MCF 10A (cell line): ENCODE results near the gene G6PC1. TPM values are rescaled to one million over a fixed set of nuclear protein-coding genes. Genes with fewer than 3 reads are reported as not detected.
"Not testable (repeated sequence)": the region's sequence is repeated elsewhere in the genome, so short reads cannot be mapped to it uniquely, and the experiment has no call there.

Experiments
- BruUV-seq: library from RNA; stranded (reverse); fragments of 400-500 nt; replicated peaks from 2 replicates; lab custom pipeline; 2021; lab: Mats Ljungman, UMichigan
- CTCF ChIA-PET: fragments of 300-600 bp; sonication (Branson Sonifier 250); formaldehyde crosslinking; extraction: SDS; loops from one replicate; lab custom pipeline; 2021; ENCODE audit warnings: antibody characterized with exemption, inconsistent platforms; lab: Yijun Ruan, JAX
- POLR2A ChIA-PET: fragments of 300-600, 350-650 bp; sonication (Branson Sonifier 250); formaldehyde crosslinking; extraction: SDS; loops from one replicate; lab custom pipeline; 2020; ENCODE audit warnings: antibody characterized with exemption, inconsistent platforms; lab: Yijun Ruan, JAX
- DNase-seq: peaks from one replicate; pipeline ENCODE4 v3.0.0-alpha.2; 2018; ENCODE audit not compliant: unreplicated experiment
- H3K27ac Mint-ChIP-seq: one replicate; pipeline ENCODE4 v1.8.0; 2022; ENCODE audit warnings: mild to moderate bottlenecking, low read depth, mixed read lengths; ENCODE audit not compliant: unreplicated experiment
- H3K27me3 Mint-ChIP-seq: one replicate; pipeline ENCODE4 v1.8.0; 2022; ENCODE audit warnings: mixed read lengths; ENCODE audit not compliant: insufficient read depth, unreplicated experiment
- H3K36me3 Mint-ChIP-seq: one replicate; pipeline ENCODE4 v1.8.0; 2022; ENCODE audit warnings: mild to moderate bottlenecking, moderate library complexity, mixed read lengths; ENCODE audit not compliant: insufficient read depth, unreplicated experiment
- H3K4me1 Mint-ChIP-seq: one replicate; pipeline ENCODE4 v1.8.0; 2022; ENCODE audit warnings: mixed read lengths; ENCODE audit not compliant: insufficient read depth, unreplicated experiment
- H3K4me3 Mint-ChIP-seq: one replicate; pipeline ENCODE4 v1.8.0; 2022; ENCODE audit warnings: mild to moderate bottlenecking, moderate library complexity, mixed read lengths; ENCODE audit not compliant: unreplicated experiment
- H3K9me3 Mint-ChIP-seq: one replicate; pipeline ENCODE4 v1.8.0; 2022; ENCODE audit warnings: mixed read lengths; ENCODE audit not compliant: unreplicated experiment
- CTCF ChIP-seq: fragments of 200-600 bp; IDR thresholded peaks from one replicate; pipeline ENCODE4 v1.8.0; 2022; ENCODE audit warnings: antibody characterized with exemption, mild to moderate bottlenecking; ENCODE audit not compliant: unreplicated experiment
- intact Hi-C: fragments of 100-400 bp; cut with micrococcal nuclease; formaldehyde crosslinking; loops from 2 replicates; pipeline ENCODE4 v1.14.1; 2022
- total RNA-seq: library from RNA; stranded (reverse); gene quantifications from 2 replicates; pipeline ENCODE4 v1.2.3, GENCODE V29; 2022

G6PC1 gene
- total RNA-seq, 1 experiment from 2014 or later: not detected

DNA sequence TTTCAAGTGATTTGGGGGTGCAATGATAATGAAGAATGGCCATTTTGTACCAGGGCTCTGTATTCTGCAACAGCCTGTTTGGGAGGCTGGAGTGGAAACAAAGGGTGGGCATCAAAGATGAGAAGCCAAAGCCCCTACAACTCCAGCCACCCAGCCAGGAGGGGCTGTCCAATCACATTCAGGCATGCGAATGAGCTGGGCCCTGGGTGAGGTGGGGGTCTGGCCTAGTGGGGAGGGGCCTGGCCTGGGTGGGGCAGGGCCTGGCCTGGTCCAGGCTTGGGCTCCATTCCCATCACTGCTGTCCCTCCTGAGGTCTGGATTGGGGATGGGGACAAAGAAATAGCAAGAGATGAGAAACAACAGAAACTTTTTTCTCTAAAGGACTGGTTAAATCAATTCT, 43.2 kb upstream of the G6PC1 start:
- TF ChIP-seq CTCF: no peak
- intact Hi-C loops: no loop called here
- no peak for DNase-seq

GRCh38 chr17:42865638-42866094, 34.9 kb upstream of the G6PC1 start:
- Mint-ChIP-seq H3K4me3 (no peak overlapping the region), H3K27ac (no peak overlapping the region), H3K27me3 (peaks cover 43% of the 10 kb centered on the region), H3K36me3 (no peaks in the 10 kb centered on the region), H3K9me3 (peaks cover 10% of the 10 kb centered on the region), H3K4me1 (no peaks in the 10 kb centered on the region)
- intact Hi-C loops: no loop called here
- BruUV-seq: no TSS peak
- POLR2A ChIA-PET: no interaction called here
- no peak for DNase-seq
- no peak for TF ChIP-seq CTCF
- CTCF ChIA-PET: interaction anchor here (0.7 kb wide), 1 partner anchor 589 kb away, joined by 3 read pairs; no protein-coding TSS in a partner anchor

More for the DNA sequence above, 43.2 kb upstream of the G6PC1 start:
- Mint-ChIP-seq H3K27me3 (peaks cover 47% of the 10 kb centered on the region), H3K36me3 (no peaks in the 10 kb centered on the region), H3K27ac (no peak overlapping the region), H3K4me3 (no peak overlapping the region), H3K4me1 (no peaks in the 10 kb centered on the region), H3K9me3 (no peaks in the 10 kb centered on the region)
- ChIA-PET CTCF (no interaction called here), POLR2A (no interaction called here)
- BruUV-seq: no TSS peak

- POLR2A ChIA-PET: no interaction called here
- CTCF ChIA-PET: interaction anchor here (0.7 kb wide), 1 partner anchor 589 kb away, joined by 3 read pairs; no protein-coding TSS in a partner anchor
- H3K4me3 Mint-ChIP-seq: no peak overlapping the region
- no TSS peak for BruUV-seq
- no peaks in the 10 kb centered on the region for H3K4me1 Mint-ChIP-seq
- H3K9me3 Mint-ChIP-seq: peaks cover 12% of the 10 kb centered on the region
- no peak overlapping the region for H3K27ac Mint-ChIP-seq
- intact Hi-C loops: no loop called here
- no peak for DNase-seq
- H3K27me3 Mint-ChIP-seq: peaks cover 43% of the 10 kb centered on the region
- H3K36me3 Mint-ChIP-seq: no peaks in the 10 kb centered on the region
- no peak for TF ChIP-seq CTCF
These were observed 34.4 kb upstream of the G6PC1 start for GRCh38 chr17:42866216-42866615.

DNA sequence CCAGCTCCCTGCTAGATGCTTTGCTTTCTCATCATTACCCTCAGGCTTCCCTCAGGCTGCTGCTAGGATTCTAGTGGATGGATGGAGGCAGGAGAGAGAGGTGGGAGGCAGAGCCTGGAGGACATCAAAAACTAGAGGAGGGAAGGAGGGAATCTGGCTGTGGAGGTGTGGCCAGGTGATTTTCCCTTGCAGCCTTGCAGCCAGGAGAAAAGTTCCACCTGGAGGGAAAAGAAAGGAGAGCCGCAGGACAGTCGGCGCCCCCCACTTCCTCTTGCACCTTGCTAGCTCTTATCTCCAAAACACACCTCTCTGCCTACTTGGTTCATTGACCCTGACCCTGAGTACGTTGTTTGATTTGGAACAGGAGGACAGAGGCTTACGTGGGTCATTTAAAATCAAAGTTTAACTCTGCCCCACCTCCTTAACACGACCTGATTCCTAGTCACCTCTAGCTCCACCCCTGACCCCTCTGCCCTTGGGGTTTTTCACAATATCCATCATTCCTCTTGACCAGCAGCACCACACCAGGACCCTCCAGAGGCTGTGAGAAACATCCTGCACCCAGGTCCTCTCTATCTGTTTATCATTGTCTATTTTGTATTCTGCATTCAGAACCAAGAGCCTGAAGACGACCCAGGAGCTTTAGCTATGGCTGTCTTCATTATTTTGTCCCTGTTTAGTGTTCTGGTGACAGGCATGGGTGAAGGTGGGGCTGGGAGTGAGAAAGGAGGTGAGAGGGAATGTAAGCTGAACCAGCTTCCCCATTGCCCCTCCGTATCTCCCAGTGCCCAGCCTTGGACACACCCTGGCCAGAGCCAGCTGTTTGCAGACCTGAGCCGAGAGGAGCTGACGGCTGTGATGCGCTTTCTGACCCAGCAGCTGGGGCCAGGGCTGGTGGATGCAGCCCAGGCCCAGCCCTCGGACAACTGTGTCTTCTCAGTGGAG, 33.7 kb upstream of the G6PC1 start:
- Mint-ChIP-seq H3K4me1 (no peaks in the 10 kb centered on the region), H3K4me3 (no peak overlapping the region), H3K9me3 (peaks cover 18% of the 10 kb centered on the region), H3K36me3 (no peaks in the 10 kb centered on the region), H3K27ac (no peak overlapping the region), H3K27me3 (peaks cover 43% of the 10 kb centered on the region)
- ChIA-PET CTCF (no interaction called here), POLR2A (interaction anchor here (0.8 kb wide), 1 partner anchor 14 kb away, joined by 3 read pairs; no protein-coding TSS in a partner anchor)
- no peak for TF ChIP-seq CTCF
- BruUV-seq: no TSS peak
- intact Hi-C loops: no loop called here
- no peak for DNase-seq

- POLR2A ChIA-PET: interaction anchor here (0.8 kb wide), 1 partner anchor 15 kb away, joined by 3 read pairs; no protein-coding TSS in a partner anchor
- Mint-ChIP-seq H3K9me3 (peaks cover 19% of the 10 kb centered on the region), H3K27me3 (peaks cover 43% of the 10 kb centered on the region)
- H3K4me1 Mint-ChIP-seq, H3K27ac Mint-ChIP-seq, H3K36me3 Mint-ChIP-seq, H3K4me3 Mint-ChIP-seq, intact Hi-C loops, CTCF ChIA-PET, DNase-seq, BruUV-seq: not testable (repeated sequence)
These were observed 32.8 kb upstream of the G6PC1 start for GRCh38 chr17:42867694-42868261.
